D341Med (cell line): Measurements from ENCODE around the gene DECR2.
"Not testable (repeated sequence)": the region's sequence is repeated elsewhere in the genome, so short reads cannot be mapped to it uniquely, and the experiment has no call there.

Source experiments
- DNase-seq: peaks from one replicate; pipeline ENCODE4 v3.0.0; 2012; ENCODE audit warnings: low spot score

Gene DECR2

GRCh38 chr16:401468-402348 lies at the start of gene DECR2:
Gene DECR2, plus strand, starts transcription at chr16:401885. Its CDS starts 79 bp downstream, at chr16:401964.
- peak; percentile 95 for DNase-seq

GRCh38 chr16:352547-353403 lies 48.9 kb upstream of the DECR2 start, which contains the start of gene AXIN1:
Gene AXIN1, minus strand, starts transcription at chr16:352723. Its CDS starts 5,698 bp downstream, at chr16:347025.
- peak; percentile 96 for DNase-seq

- DNase-seq = no peak
Observed at GRCh38 chr16:353404-354290, 48.0 kb upstream of the DECR2 start.

GRCh38 chr16:354291-354881 lies 47.3 kb upstream of the DECR2 start:
- no peak for DNase-seq

- no peak for DNase-seq
Observed at GRCh38 chr16:354971-355461, 46.7 kb upstream of the DECR2 start.

- DNase-seq = no peak
Observed at GRCh38 chr16:356741-357140, 44.9 kb upstream of the DECR2 start.

GRCh38 chr16:359067-359763 lies 42.5 kb upstream of the DECR2 start:
- DNase-seq = no peak

- peak; percentile 80 for DNase-seq
Observed at GRCh38 chr16:359871-360697, 41.6 kb upstream of the DECR2 start.

GRCh38 chr16:360698-361336 lies 40.9 kb upstream of the DECR2 start:
- no peak for DNase-seq

GRCh38 chr16:361341-361871 lies 40.3 kb upstream of the DECR2 start:
- no peak for DNase-seq

- peak; percentile 87 for DNase-seq
Observed at GRCh38 chr16:361872-362701, 39.6 kb upstream of the DECR2 start.

GRCh38 chr16:362702-362999 lies 39.0 kb upstream of the DECR2 start:
- not testable (repeated sequence) for DNase-seq

GRCh38 chr16:363110-363765 lies 38.4 kb upstream of the DECR2 start:
- no peak for DNase-seq

GRCh38 chr16:363766-364490 lies 37.8 kb upstream of the DECR2 start:
- DNase-seq = no peak

GRCh38 chr16:364595-365491 lies 36.8 kb upstream of the DECR2 start:
- no peak for DNase-seq

- DNase-seq = no peak
Observed at GRCh38 chr16:366476-366875, 35.2 kb upstream of the DECR2 start.
